ENCODE results near the gene DSCAML1.
"Not testable (repeated sequence)": the region's sequence is repeated elsewhere in the genome, so short reads cannot be mapped to it uniquely, and the experiment has no call there.

The DSCAML1 gene

DNA sequence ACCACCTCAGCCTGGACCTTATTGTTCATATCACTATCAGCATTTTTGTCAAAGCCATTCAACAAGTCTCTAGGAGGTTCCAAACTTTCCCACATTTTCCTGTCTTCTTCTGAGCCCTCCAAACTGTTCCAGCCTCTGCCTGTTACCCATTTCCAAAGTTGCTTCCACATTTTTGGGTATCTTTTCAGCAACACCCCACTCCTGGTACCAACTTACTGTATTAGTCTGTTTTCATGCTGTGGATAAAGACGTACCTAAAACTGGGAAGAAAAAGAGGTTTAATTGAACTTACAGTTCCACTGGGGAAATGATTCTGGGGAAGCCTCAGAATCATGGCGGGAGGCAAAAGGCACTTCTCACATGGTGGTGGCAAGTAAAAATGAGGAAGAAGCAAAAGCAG is 391.1 kb downstream of the DSCAML1 start:
- H3K4me1 ChIP-seq (ENCODE audit: control insufficient read depth, insufficient read depth, low read length); H3K9ac ChIP-seq (ENCODE audit: low read length); H3K27me3 ChIP-seq (replicated peaks; ENCODE audit: control insufficient read depth, insufficient read depth, low read length); DNase-seq (ENCODE audit: low read depth); H3K9me3 ChIP-seq (ENCODE audit: control insufficient read depth, low read length); H3K4me3 ChIP-seq (ENCODE audit: low read length): not testable (repeated sequence)
- H3K36me3 ChIP-seq (ENCODE audit: control insufficient read depth, insufficient read depth, low read length, severe bottlenecking): peaks cover 54% of the 10 kb centered on the region

DNA sequence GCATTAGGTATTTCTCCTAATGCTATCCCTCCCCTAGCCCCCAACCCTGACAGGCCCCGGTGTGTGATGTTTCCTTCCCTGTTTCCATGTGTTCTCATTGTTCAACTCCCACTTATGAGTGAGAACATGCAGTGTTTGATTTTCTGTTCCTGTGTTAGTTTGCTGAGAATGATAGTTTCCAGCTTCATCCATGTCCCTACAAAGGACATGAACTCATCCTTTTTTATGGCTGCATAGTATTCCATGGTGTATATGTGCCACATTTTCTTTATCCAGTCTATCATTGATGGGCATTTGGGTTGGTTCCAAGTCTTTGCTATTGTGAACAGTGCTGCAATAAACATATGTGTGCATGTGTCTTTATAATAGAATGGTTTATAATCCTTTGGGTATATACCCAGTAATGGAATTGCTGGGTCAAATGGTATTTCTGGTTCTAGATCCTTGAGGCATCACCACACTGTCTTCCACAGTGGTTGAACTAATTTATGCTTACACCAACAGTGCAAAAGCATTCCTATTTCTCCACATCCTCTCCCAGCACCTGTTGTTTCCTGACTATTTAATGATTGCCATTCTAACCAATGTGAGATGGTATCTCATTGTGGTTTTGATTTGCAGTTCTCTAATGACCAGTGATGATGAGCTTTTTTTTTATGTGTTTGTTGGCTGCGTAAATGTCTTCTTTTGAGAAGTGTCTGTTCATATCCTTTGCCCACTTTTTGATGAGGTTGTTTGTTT is 397.7 kb downstream of the DSCAML1 start:
- peaks cover 51% of the 10 kb centered on the region for H3K36me3 ChIP-seq (ENCODE audit: control insufficient read depth, insufficient read depth, low read length, severe bottlenecking)
- DNase-seq (ENCODE audit: low read depth); H3K4me3 ChIP-seq (ENCODE audit: low read length); H3K9ac ChIP-seq (ENCODE audit: low read length); H3K9me3 ChIP-seq (ENCODE audit: control insufficient read depth, low read length); H3K27me3 ChIP-seq (replicated peaks; ENCODE audit: control insufficient read depth, insufficient read depth, low read length): not testable (repeated sequence)
- H3K4me1 ChIP-seq (ENCODE audit: control insufficient read depth, insufficient read depth, low read length): peaks cover 16% of the 10 kb centered on the region

DNA sequence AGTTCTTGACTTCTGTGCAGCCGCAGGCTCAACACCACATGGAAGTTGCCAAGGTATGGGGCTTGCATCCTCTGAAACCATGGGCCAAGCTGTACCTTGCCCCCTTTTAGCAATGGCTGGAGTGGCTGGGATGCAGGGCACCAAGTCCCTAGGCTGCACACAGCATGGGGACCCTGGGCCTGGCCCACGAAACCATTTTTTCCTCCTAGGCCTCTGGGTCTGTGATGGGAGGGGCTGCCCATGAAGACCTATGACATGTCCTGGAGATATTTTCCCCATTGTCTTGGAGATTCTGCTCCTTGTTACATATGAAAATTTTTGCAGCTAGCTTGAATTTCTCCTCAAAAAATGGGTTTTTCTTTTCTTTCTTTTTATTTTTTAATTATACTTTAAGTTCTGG is 398.4 kb downstream of the DSCAML1 start:
- not testable (repeated sequence) for DNase-seq (ENCODE audit: low read depth); H3K27me3 ChIP-seq (replicated peaks; ENCODE audit: control insufficient read depth, insufficient read depth, low read length); H3K9ac ChIP-seq (ENCODE audit: low read length); H3K9me3 ChIP-seq (ENCODE audit: control insufficient read depth, low read length); H3K4me3 ChIP-seq (ENCODE audit: low read length)
- H3K36me3 ChIP-seq (ENCODE audit: control insufficient read depth, insufficient read depth, low read length, severe bottlenecking): peaks cover 58% of the 10 kb centered on the region
- peaks cover 16% of the 10 kb centered on the region for H3K4me1 ChIP-seq (ENCODE audit: control insufficient read depth, insufficient read depth, low read length)

DNA sequence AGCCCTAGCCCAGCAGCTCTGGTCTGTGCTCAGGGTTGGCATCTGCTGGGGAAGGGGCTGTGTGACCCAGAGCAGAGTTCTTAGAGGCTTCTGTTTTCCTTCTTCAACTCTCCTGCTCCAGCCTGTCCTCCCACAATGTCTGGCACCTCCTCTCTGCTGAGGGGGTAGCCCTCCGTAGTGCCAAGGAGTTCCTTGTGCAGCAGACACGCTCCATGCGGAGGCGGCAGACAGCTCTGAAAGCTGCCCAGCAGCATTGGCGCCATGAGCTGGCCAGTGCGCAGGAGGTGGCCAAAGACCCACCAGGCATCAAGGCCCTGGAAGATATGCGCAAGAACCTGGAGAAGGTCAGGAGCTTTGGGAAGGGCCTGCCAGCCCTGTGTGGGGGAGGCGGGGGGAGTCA is 400.0 kb downstream of the DSCAML1 start:
- no peak for DNase-seq (ENCODE audit: low read depth)
- Histone ChIP-seq H3K27me3 (replicated peaks; ENCODE audit: control insufficient read depth, insufficient read depth, low read length) (no peaks in the 10 kb centered on the region), H3K9ac (ENCODE audit: low read length) (no peak overlapping the region), H3K4me3 (ENCODE audit: low read length) (peak overlapping the region; percentile 22), H3K36me3 (ENCODE audit: control insufficient read depth, insufficient read depth, low read length, severe bottlenecking) (peaks cover 66% of the 10 kb centered on the region), H3K4me1 (ENCODE audit: control insufficient read depth, insufficient read depth, low read length) (peaks cover 16% of the 10 kb centered on the region), H3K9me3 (ENCODE audit: control insufficient read depth, low read length) (peaks cover 3% of the 10 kb centered on the region)

DNA sequence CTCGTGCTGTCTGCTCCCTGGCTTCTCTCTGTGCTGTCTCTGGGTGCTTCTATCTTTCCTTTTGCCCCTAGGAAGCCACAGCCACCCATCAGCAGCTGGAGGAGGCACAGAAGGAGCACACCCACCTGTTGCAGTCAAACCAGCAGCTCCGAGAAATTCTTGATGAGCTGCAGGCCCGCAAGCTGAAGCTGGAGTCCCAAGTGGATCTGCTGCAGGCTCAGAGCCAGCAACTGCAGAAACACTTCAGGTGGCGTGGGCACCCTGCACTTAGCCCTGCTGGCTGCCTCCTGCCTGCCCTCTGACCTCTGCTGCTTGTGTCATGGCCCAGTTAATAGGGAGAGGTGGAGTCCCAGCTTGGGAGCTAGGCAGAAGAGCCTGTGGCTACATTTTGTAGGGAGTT is 401.5 kb downstream of the DSCAML1 start:
- peaks cover 16% of the 10 kb centered on the region for H3K4me1 ChIP-seq (ENCODE audit: control insufficient read depth, insufficient read depth, low read length)
- H3K27me3 ChIP-seq (replicated peaks; ENCODE audit: control insufficient read depth, insufficient read depth, low read length): no peaks in the 10 kb centered on the region
- DNase-seq (ENCODE audit: low read depth): no peak
- no peak overlapping the region for H3K9ac ChIP-seq (ENCODE audit: low read length)
- H3K9me3 ChIP-seq (ENCODE audit: control insufficient read depth, low read length): peaks cover 3% of the 10 kb centered on the region
- H3K36me3 ChIP-seq (ENCODE audit: control insufficient read depth, insufficient read depth, low read length, severe bottlenecking): peaks cover 81% of the 10 kb centered on the region
- no peak overlapping the region for H3K4me3 ChIP-seq (ENCODE audit: low read length)

DNA sequence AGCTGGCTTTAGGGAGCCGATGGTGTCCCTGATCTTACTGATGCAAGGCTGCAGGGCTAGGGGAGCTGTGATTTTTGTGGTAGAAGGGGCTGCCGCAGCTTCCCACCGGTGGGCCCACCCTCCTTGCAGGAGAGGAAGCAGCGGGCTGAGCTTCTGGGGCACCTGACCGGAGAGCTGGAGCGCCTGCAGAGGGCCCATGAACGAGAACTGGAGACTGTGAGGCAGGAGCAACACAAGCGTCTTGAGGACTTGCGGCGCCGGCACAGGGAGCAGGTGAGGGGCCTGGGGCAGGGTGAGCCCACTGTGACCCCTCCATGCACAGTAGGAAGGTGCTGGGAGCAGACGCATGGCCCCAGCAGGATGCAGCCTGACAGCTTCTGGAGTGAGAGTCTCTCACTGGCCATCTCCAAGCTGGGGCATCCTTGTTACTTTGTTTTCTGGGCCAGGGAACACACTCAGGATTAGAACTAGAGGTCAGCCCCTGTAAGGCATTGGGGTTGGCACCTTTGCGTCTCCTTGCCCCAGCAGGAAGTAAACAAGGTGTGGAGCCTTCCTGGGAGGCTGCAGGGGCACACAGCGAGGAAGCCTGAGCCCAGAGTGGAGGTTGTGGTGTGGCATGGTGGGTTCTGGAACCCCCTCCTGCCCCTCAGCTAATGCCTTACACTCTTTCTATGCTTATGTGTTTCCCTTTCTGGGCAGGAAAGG is 402.6 kb downstream of the DSCAML1 start:
- no peak overlapping the region for H3K9ac ChIP-seq (ENCODE audit: low read length)
- DNase-seq (ENCODE audit: low read depth): no peak
- peaks cover 3% of the 10 kb centered on the region for H3K9me3 ChIP-seq (ENCODE audit: control insufficient read depth, low read length)
- no peaks in the 10 kb centered on the region for H3K27me3 ChIP-seq (replicated peaks; ENCODE audit: control insufficient read depth, insufficient read depth, low read length)
- H3K4me1 ChIP-seq (ENCODE audit: control insufficient read depth, insufficient read depth, low read length): peaks cover 17% of the 10 kb centered on the region
- no peak overlapping the region for H3K4me3 ChIP-seq (ENCODE audit: low read length)
- H3K36me3 ChIP-seq (ENCODE audit: control insufficient read depth, insufficient read depth, low read length, severe bottlenecking): peaks cover 81% of the 10 kb centered on the region

DNA sequence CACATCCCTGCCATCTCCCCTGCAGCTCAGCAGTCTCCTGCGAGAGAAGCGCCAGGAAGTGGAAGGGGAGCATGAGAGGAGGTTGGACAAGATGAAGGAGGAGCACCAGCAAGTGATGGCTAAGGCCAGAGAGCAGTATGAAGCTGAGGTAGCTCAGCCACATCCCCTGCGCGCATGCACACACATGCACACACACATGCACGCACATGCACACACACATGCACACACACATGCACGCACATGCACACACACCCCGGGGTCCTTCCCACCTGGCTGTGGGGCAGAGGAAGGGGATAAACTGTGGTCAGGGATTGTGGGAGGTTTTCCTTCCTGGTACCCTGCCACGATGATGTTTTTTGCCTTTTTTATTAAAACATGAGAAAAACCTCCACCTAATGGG is 404.0 kb downstream of the DSCAML1 start:
- H3K36me3 ChIP-seq (ENCODE audit: control insufficient read depth, insufficient read depth, low read length, severe bottlenecking): peaks cover 71% of the 10 kb centered on the region
- DNase-seq (ENCODE audit: low read depth): no peak

DNA sequence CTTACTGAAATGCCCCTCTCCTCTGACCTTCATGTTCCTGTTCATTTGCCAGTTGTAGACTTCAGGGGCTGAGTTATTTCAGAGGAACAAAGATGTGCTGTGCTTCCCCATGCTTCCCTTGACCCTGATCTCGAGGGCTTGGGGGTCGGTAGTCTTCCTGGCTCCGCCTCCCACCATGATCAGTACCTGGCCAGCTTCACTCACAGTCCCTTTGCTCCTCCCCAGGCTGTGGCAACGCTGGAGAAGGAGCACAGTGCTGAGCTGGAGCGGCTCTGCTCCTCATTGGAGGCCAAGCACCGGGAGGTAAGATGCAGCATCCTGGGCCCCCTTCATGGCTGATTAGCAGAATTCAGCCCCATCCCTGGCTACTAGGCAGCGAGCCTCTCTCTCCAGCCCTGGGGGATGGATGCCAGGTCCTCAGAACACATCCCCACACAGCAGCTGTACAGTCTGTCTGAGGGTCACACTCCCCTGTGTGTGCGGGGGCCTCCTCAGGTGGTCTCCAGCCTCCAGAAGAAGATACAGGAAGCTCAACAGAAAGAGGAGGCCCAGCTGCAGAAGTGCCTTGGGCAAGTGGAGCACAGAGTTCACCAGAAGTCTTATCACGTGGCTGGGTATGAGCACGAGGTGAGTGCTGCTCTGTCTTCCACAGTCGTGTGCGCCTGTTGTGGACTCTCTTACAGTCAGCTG is 404.9 kb downstream of the DSCAML1 start:
- H3K9ac ChIP-seq (ENCODE audit: low read length): no peak overlapping the region
- no peak for DNase-seq (ENCODE audit: low read depth)

More for the DNA sequence above, 404.0 kb downstream of the DSCAML1 start:
- Histone ChIP-seq H3K9me3 (ENCODE audit: control insufficient read depth, low read length) (no peaks in the 10 kb centered on the region), H3K4me1 (ENCODE audit: control insufficient read depth, insufficient read depth, low read length) (peaks cover 29% of the 10 kb centered on the region), H3K9ac (ENCODE audit: low read length) (no peak overlapping the region), H3K27me3 (replicated peaks; ENCODE audit: control insufficient read depth, insufficient read depth, low read length) (no peaks in the 10 kb centered on the region), H3K4me3 (ENCODE audit: low read length) (no peak overlapping the region)

DNA sequence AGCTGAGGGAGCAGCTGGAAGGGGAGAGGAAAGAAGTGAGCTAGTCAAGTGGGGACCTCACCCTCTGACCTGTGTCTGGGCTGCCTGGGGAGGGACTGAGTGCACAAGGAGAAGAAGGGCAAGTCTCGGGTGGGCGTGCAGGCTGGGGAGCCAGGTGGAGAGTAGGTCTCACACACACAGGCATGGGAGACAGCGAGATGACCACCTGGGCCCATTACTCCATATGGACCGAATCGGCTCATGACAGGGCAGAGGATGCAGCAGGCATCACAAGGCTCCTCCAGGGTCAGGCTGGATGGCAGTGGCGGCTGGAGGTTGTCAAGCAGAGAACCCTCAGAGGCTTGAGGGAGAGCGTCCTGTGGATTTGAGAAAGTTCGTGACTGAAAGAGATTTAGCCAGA is 405.8 kb downstream of the DSCAML1 start:
- Histone ChIP-seq H3K4me1 (ENCODE audit: control insufficient read depth, insufficient read depth, low read length) (peaks cover 20% of the 10 kb centered on the region), H3K27me3 (replicated peaks; ENCODE audit: control insufficient read depth, insufficient read depth, low read length) (no peaks in the 10 kb centered on the region), H3K9me3 (ENCODE audit: control insufficient read depth, low read length) (no peaks in the 10 kb centered on the region), H3K9ac (ENCODE audit: low read length) (no peak overlapping the region), H3K36me3 (ENCODE audit: control insufficient read depth, insufficient read depth, low read length, severe bottlenecking) (peaks cover 68% of the 10 kb centered on the region), H3K4me3 (ENCODE audit: low read length) (no peak overlapping the region)
- DNase-seq (ENCODE audit: low read depth): no peak

More for the DNA sequence above, 404.9 kb downstream of the DSCAML1 start:
- H3K4me3 ChIP-seq (ENCODE audit: low read length): no peak overlapping the region
- H3K36me3 ChIP-seq (ENCODE audit: control insufficient read depth, insufficient read depth, low read length, severe bottlenecking): peaks cover 68% of the 10 kb centered on the region
- H3K27me3 ChIP-seq (replicated peaks; ENCODE audit: control insufficient read depth, insufficient read depth, low read length): no peaks in the 10 kb centered on the region
- peaks cover 30% of the 10 kb centered on the region for H3K4me1 ChIP-seq (ENCODE audit: control insufficient read depth, insufficient read depth, low read length)
- no peaks in the 10 kb centered on the region for H3K9me3 ChIP-seq (ENCODE audit: control insufficient read depth, low read length)

DNA sequence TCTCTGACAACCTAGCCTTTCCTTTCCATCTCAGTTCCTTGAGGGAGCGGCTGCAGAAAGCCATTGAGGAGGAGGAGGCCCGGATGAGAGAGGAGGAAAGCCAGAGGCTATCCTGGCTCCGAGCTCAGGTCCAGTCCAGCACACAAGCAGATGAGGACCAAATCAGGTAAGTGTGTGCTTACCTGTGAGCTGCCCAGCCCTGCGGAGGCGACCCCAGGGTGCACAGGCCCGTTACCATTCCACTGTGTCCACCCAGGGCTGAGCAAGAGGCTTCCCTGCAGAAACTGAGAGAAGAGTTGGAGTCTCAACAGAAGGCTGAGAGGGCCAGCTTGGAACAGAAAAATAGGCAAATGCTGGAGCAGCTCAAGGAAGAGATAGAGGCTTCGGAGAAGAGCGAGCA is 406.3 kb downstream of the DSCAML1 start:
- H3K27me3 ChIP-seq (replicated peaks; ENCODE audit: control insufficient read depth, insufficient read depth, low read length): no peaks in the 10 kb centered on the region
- H3K36me3 ChIP-seq (ENCODE audit: control insufficient read depth, insufficient read depth, low read length, severe bottlenecking): peaks cover 72% of the 10 kb centered on the region
- H3K9ac ChIP-seq (ENCODE audit: low read length): no peak overlapping the region
- H3K9me3 ChIP-seq (ENCODE audit: control insufficient read depth, low read length): no peaks in the 10 kb centered on the region
- peaks cover 18% of the 10 kb centered on the region for H3K4me1 ChIP-seq (ENCODE audit: control insufficient read depth, insufficient read depth, low read length)
- no peak overlapping the region for H3K4me3 ChIP-seq (ENCODE audit: low read length)
- no peak for DNase-seq (ENCODE audit: low read depth)

DNA sequence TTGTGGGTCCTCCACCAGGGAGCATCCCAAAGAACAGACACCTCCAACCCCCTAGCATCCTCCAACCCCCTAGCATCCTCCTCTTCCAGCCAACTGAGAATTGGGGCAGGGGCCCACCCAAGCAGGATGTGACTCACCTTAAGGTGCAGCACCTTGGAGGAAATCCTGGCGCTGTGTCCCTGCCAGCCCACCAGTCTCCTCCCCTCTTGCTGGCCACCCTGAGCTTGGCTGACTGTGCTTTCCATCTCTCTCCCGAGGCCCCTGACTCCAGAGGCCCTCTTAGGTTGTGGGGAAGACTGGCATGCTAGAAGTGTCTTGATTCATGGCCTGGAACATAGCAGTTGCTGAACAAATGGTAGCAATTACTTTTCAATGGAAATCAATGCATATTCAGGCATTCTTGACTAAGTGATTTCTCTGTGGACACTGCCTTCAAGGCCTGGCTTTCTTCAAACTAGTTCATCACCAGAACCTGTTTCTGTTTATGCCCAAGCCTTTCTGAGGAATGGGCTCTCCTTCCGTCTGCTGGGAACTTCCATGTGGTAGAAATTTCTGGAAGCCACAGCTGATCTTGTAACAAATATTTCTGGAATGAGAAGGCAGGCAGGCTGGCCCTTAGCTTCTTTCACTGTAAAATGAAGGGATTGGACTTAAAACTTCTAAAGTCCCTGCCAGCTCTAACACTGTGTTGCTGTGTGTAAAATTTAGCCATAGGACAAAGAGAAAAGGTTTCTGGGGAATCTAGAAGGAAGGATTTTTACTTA is 408.8 kb downstream of the DSCAML1 start:
- H3K4me3 ChIP-seq (ENCODE audit: low read length): no peak overlapping the region
- H3K27me3 ChIP-seq (replicated peaks; ENCODE audit: control insufficient read depth, insufficient read depth, low read length): no peaks in the 10 kb centered on the region
- no peaks in the 10 kb centered on the region for H3K9me3 ChIP-seq (ENCODE audit: control insufficient read depth, low read length)
- H3K4me1 ChIP-seq (ENCODE audit: control insufficient read depth, insufficient read depth, low read length): peaks cover 21% of the 10 kb centered on the region
- H3K9ac ChIP-seq (ENCODE audit: low read length): no peak overlapping the region
- H3K36me3 ChIP-seq (ENCODE audit: control insufficient read depth, insufficient read depth, low read length, severe bottlenecking): peaks cover 64% of the 10 kb centered on the region
- DNase-seq (ENCODE audit: low read depth): peak; percentile 59

All from adipocyte (in vitro differentiated cells).